Neural crest cell (in vitro differentiated cells): Measurements from ENCODE around the gene PIK3R1. TPM values are rescaled to one million over a fixed set of nuclear protein-coding genes. Genes with fewer than 3 reads are reported as not detected.
A peak's percentile ranks its signal among the peaks of the same experiment; 100 is the strongest.

ENCODE experiments used
- DNase-seq: peaks from one replicate; pipeline ENCODE4 v3.0.0; 2021; ENCODE audit warnings: low read depth, mixed read lengths, low spot score
- H3K27ac Mint-ChIP-seq: one replicate; pipeline ENCODE4 v1.8.0; 2021; ENCODE audit warnings: mild to moderate bottlenecking, mixed read lengths; ENCODE audit not compliant: unreplicated experiment
- H3K27me3 Mint-ChIP-seq: 2 replicates; pipeline ENCODE4 v1.8.0; 2021; ENCODE audit warnings: low read depth, mild to moderate bottlenecking, mixed read lengths
- H3K36me3 Mint-ChIP-seq: 2 replicates; pipeline ENCODE4 v1.8.0; 2021; ENCODE audit warnings: low read depth, mild to moderate bottlenecking, mixed read lengths
- H3K4me1 Mint-ChIP-seq: 2 replicates; pipeline ENCODE4 v1.8.0; 2021; ENCODE audit warnings: mixed read lengths
- H3K4me3 Mint-ChIP-seq: one replicate; pipeline ENCODE4 v1.8.0; 2021; ENCODE audit warnings: mild to moderate bottlenecking, mixed read lengths
- H3K9me3 Mint-ChIP-seq: 2 replicates; pipeline ENCODE4 v1.8.0; 2021; ENCODE audit warnings: mixed read lengths
- CTCF ChIP-seq: fragments of 200-600 bp; sonication (generic); conservative IDR thresholded peaks from 2 replicates; pipeline ENCODE4 v1.5.0; 2021; ENCODE audit warnings: antibody characterized with exemption, mild to moderate bottlenecking
- total RNA-seq: library from RNA; stranded (reverse); gene quantifications from 2 replicates; pipeline ENCODE4 v1.2.1, GENCODE V29; 2021

Gene PIK3R1
- total RNA-seq, 1 donor from 2014 or later: 59.9 TPM

DNA sequence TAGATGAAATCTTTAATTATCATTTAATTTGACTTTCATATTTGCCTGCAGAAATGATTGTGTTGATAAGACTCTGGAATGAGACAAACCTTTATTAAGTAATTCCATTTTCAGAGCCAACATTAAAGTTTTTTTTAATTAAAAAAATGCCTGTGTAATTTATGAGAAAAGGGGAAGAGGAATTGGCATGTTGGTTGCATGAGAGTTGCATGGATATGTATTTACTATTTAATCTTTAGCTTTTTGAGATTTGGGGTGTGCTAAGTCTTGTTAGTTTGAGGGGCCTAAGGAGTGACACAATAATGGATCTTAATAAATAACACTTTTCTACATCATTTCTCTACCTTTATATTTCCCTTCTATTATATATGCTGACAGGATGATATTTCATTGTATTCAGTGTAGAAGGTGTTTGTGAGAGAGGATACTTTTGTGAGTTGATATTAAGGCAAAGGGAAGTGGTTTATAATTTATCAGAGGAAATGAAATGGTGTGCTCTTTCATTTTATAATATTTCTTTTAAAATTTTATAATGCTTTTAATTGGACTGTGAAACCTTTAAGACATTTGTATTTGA lies 54.9 kb downstream of the PIK3R1 start:
- H3K36me3 Mint-ChIP-seq: peaks cover 4% of the 10 kb centered on the region
- no peak overlapping the region for H3K4me3 Mint-ChIP-seq
- no peaks in the 10 kb centered on the region for H3K9me3 Mint-ChIP-seq
- H3K4me1 Mint-ChIP-seq: peaks cover 60% of the 10 kb centered on the region
- no peak for TF ChIP-seq CTCF
- no peaks in the 10 kb centered on the region for H3K27me3 Mint-ChIP-seq
- no peak overlapping the region for H3K27ac Mint-ChIP-seq
- no peak for DNase-seq

DNA sequence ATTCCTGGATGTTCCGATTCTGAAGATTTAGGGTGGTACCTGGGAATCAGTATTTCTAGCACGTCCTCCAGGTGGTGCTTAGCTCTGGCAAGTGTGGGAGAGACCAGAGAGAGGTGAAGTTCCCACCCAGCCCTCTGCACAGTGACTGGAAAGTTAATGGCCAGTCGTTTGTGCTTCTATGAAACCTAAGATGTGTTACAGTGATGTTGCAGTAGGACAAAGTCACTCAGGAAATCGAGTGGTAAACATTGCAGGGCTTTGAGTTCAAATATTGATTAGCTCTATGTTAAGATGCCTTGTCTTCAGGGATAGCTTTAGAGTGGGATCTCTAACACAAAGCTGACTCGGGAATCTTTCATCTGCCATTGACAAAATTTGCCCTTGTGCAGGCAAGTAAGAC lies 55.6 kb downstream of the PIK3R1 start:
- peak overlapping the region; percentile 19 for H3K27ac Mint-ChIP-seq
- H3K27me3 Mint-ChIP-seq: no peaks in the 10 kb centered on the region

DNA sequence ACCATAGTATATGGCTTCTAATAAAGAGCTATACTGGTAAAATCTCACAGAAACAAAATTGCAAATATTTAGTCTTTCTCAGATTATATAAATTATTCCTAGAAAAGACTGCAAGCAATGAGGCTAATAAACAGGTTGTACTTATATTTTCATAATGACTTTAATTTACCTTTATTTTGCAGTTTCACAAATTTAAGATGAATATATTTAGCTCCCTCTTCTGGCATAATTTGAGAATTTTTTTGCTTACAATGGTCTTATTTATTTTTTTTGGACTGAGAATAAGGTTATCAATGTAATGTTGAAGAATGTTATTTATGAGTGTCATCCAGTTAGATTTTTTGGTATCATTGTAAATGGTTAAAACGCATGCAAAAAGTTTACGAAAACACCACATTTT lies 56.7 kb downstream of the PIK3R1 start:
- no peak for DNase-seq
- Mint-ChIP-seq H3K9me3 (no peaks in the 10 kb centered on the region), H3K36me3 (peaks cover 13% of the 10 kb centered on the region), H3K4me1 (peaks cover 41% of the 10 kb centered on the region), H3K27ac (no peak overlapping the region), H3K27me3 (no peaks in the 10 kb centered on the region), H3K4me3 (no peak overlapping the region)
- TF ChIP-seq CTCF: peak; percentile 65

More for the DNA sequence above, 55.6 kb downstream of the PIK3R1 start:
- no peak for DNase-seq
- Mint-ChIP-seq H3K36me3 (peaks cover 5% of the 10 kb centered on the region), H3K9me3 (no peaks in the 10 kb centered on the region), H3K4me3 (no peak overlapping the region), H3K4me1 (peaks cover 53% of the 10 kb centered on the region)
- no peak for TF ChIP-seq CTCF

- DNase-seq: no peak
- Mint-ChIP-seq H3K4me3 (no peak overlapping the region), H3K36me3 (peaks cover 20% of the 10 kb centered on the region), H3K27ac (no peak overlapping the region), H3K4me1 (peaks cover 42% of the 10 kb centered on the region), H3K27me3 (no peaks in the 10 kb centered on the region), H3K9me3 (no peaks in the 10 kb centered on the region)
- no peak for TF ChIP-seq CTCF
Measured at GRCh38 chr5:68273717-68274409, 58.3 kb downstream of the PIK3R1 start.

DNA sequence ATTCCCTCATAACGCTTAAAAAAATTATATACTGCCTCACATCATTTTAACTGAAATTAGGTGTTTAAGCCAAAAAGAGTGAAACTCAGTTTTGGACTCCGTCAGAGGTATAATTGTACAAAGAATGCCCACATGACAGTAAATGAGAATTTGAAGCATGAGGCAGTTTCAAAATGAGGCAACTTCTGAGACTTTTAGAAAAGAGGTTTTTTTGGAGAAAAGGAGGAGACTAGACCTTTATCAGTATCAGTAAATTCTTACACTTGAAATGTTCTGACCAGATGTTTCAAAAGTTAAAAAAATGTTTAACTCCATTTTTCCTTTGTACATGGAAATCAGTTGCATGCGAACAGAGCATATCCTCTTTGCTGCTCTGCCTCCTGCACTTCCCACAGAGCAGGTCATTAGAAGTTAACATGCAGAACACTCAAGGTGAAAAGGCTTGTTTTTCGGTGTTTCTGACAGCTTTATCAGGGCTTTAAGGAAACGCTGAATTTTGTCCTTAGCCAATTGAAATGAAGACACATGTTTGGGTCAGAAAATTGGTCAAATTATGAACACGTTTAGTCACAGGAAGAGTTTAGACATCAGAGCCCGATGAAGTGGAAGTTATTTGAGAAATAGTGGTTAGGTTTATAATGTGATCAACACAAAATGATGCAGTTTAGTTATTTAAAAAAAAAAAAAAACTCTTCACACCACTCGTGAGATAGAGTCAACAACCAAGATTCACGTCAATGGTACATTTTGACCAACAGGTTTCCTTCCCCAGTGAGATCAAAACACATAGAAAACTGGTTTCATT lies 59.5 kb downstream of the PIK3R1 start:
- H3K27me3 Mint-ChIP-seq: no peaks in the 10 kb centered on the region
- no peak for DNase-seq
- H3K36me3 Mint-ChIP-seq: peaks cover 26% of the 10 kb centered on the region
- H3K9me3 Mint-ChIP-seq: no peaks in the 10 kb centered on the region
- no peak overlapping the region for H3K4me3 Mint-ChIP-seq
- no peak for TF ChIP-seq CTCF
- H3K4me1 Mint-ChIP-seq: peaks cover 42% of the 10 kb centered on the region
- H3K27ac Mint-ChIP-seq: no peak overlapping the region
